ENCODE data around the gene LITAF.
A peak's percentile ranks its signal among the peaks of the same experiment; 100 is the strongest.
"Not testable (repeated sequence)": the region's sequence is repeated elsewhere in the genome, so short reads cannot be mapped to it uniquely, and the experiment has no call there.

Gene LITAF

DNA sequence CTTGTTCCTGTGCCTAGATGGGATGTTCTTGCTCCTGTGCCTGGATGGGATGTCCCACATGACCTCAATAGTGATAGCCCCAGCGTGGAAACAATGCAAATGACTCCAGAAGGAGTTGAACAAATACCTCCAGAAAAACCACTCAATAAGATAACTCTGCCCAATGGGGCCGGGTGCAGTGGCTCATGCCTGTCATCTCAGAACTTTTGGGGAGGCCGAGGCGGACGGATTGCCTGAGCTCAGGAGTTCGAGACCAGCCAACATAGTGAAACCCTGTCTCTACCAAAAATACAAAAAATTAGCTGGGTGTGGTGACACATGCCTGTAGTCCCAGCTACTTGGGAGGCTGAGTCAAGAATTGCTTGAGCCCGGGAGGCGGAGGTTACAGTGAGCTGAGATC, 15.2 kb upstream of the LITAF start:
- no peak overlapping the region for H3K4me3 ChIP-seq
- no peaks in the 10 kb centered on the region for H3K36me3 ChIP-seq (replicated peaks)
- no peak for DNase-seq (ENCODE audit: low spot score in 2 of 2)
- peaks cover 12% of the 10 kb centered on the region for H3K4me1 ChIP-seq
- in situ Hi-C loops (cut with MboI; ENCODE audit: low sequenced_read_pairs): no loop called here
- H3K9me3 ChIP-seq: no peaks in the 10 kb centered on the region
- H3K27me3 ChIP-seq (ENCODE audit: low read depth): no peaks in the 10 kb centered on the region

DNA sequence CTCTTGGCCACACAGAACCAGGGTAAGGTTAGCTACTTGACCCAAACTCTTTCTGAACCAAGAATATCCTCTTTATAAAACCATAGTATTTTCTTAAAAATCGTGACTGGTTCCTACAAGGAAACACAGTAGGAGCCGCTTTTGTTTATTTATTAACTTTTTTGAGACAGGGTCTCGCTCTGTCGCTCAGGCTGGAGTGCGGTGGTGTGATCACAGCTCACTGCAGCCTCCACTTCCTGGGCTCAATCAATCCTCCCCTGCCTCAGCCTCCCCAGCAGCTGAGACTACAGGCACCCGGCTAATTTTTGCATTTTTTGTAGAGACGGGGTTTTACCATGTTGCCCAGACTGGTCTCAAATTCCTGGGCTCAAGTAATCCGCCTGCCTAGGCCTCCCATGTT, 14.7 kb upstream of the LITAF start:
- H3K4me1 ChIP-seq: peaks cover 12% of the 10 kb centered on the region
- no peaks in the 10 kb centered on the region for H3K27me3 ChIP-seq (ENCODE audit: low read depth)
- H3K36me3 ChIP-seq (replicated peaks): no peaks in the 10 kb centered on the region
- in situ Hi-C loops (cut with MboI; ENCODE audit: low sequenced_read_pairs): no loop called here
- no peak overlapping the region for H3K4me3 ChIP-seq
- no peaks in the 10 kb centered on the region for H3K9me3 ChIP-seq
- DNase-seq (ENCODE audit: low spot score in 2 of 2): no peak

DNA sequence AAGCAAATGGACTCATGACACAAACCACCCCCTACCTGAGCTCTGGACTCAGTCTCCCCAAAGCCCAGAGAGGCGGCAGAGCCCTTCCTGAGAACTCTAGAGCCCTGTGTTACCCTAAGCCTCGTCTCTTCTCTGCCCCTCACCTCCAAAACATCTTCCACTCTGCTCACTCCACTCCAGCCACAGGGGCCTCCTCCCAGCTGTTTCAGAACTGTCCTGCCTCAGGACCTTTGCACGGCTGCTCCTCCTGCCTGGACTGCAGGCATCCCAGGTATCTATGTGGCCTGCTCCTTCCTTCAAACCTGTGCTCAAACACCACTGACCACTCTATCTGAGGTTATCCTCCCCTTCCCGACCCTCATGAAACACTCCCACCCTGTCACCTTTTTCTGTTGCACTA, 12.9 kb upstream of the LITAF start:
- Histone ChIP-seq H3K36me3 (replicated peaks) (no peaks in the 10 kb centered on the region), H3K27me3 (ENCODE audit: low read depth) (no peaks in the 10 kb centered on the region), H3K9me3 (no peaks in the 10 kb centered on the region), H3K4me3 (no peak overlapping the region), H3K4me1 (peaks cover 12% of the 10 kb centered on the region)
- DNase-seq (ENCODE audit: low spot score in 2 of 2): no peak
- in situ Hi-C loops (cut with MboI; ENCODE audit: low sequenced_read_pairs): loop anchor here (10.0 kb wide), 1 partner anchor 65 kb away; no protein-coding TSS in a partner anchor

DNA sequence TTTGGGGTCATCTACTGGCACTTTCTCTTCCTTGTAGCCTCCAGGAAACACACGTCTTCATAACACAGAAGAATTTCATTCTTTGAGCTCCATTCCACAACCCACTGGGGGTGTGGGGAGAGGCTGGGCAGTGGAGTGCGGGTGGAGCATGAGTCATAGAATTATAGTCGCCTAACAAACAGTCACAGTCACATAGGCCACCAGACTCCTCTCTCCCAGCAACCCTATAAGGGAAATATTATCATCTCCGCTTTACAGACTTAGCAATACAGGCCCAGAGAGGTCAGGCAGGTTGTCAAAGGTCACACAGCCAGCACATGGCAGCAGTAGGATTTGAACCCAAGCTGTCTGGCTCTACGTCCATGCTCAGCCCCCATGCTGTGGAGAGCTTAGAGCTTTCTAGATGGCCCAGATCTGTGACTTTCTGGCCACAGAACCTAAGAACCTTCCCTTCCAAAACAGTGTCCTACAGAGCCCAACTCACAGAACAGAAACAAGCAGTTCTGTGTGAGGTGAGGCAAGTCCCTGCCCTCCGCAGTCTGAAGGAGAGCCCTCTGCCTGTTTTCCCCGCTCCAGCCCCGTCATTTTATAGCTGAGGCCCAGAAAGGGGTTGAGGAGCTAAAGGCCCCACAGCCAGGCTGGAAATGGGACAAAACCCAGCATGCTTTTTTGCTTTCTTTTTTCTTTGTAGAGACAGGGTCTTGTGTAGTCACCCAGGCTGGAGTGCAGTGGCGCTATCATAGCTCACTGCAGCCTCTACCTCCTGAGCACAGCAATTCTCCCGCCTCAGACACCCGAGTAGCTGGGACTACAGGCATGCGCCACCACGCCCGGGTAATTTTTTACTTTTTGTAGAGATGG, 10.7 kb upstream of the LITAF start:
- Histone ChIP-seq H3K4me1 (peaks cover 2% of the 10 kb centered on the region; the same call in 1 of the 2 replicates), H3K4me3 (no peak overlapping the region), H3K36me3 (replicated peaks) (no peaks in the 10 kb centered on the region), H3K27me3 (ENCODE audit: low read depth) (no peaks in the 10 kb centered on the region), H3K9me3 (no peaks in the 10 kb centered on the region)
- in situ Hi-C loops (cut with MboI; ENCODE audit: low sequenced_read_pairs): loop anchor here (10.0 kb wide), 1 partner anchor 63 kb away; no protein-coding TSS in a partner anchor
- no peak for DNase-seq (ENCODE audit: low spot score in 2 of 2)

DNA sequence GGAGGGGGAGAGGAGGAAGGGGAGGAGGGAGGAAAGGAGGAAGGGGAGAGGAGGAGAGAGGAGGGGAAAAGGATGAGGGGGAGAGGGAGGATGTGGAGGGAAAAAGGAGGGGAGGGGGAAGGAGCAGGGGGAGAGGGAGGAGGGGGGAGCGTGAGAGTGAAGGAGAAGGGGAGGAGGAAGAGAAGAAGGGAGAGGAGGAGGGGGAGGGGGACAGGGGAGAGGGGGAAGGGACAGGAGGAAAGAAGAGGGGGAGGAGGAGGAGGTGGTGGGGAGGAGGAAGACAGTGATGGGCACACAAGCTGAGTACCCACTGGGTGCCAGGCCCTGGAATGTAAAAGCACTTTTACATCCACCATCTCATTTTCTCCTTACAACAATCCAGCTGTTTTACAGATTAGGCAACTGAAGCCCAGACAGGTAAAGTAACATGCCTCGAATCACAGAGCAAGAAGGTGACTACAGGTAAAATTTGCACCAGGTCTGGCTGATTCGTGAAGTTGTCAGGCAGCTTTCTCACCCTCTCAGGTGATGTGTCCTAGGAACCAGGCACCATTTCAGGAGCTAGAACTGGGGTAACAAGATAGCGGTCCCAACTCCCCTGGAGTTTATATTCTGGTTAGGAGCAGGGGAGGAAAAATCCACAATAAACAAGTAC, 10.0 kb upstream of the LITAF start:
- peaks cover 2% of the 10 kb centered on the region; the same call in 1 of the 2 replicates for H3K4me1 ChIP-seq

DNA sequence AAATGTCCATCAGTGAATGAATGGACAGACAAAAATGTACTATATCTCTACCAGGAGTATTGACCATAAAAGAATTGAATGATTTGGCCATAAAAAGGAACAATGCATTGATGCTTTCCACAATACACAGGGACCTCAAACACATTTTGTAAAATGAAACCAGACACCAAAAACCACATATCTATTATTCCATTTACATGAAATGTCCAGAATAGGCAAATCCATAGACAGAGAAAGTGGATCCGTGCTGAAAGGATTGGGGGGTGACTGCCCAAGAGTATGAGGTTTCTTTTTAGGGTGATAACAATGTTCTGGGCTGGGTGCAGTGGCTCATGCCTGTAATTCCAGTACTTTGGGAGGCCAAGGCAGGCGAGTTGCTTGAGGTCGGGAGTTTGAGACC, 6.9 kb upstream of the LITAF start:
- Histone ChIP-seq H3K4me1 (peaks cover 2% of the 10 kb centered on the region; the same call in 1 of the 2 replicates), H3K27me3 (ENCODE audit: low read depth) (no peaks in the 10 kb centered on the region), H3K36me3 (replicated peaks) (no peaks in the 10 kb centered on the region), H3K9me3 (no peaks in the 10 kb centered on the region), H3K4me3 (no peak overlapping the region)
- in situ Hi-C loops (cut with MboI; ENCODE audit: low sequenced_read_pairs): loop anchor here (10.0 kb wide), 1 partner anchor 59 kb away; no protein-coding TSS in a partner anchor
- DNase-seq (ENCODE audit: low spot score in 2 of 2): no peak

More for the DNA sequence above, 10.0 kb upstream of the LITAF start:
- H3K9me3 ChIP-seq: no peaks in the 10 kb centered on the region
- in situ Hi-C loops (cut with MboI; ENCODE audit: low sequenced_read_pairs): loop anchor here (10.0 kb wide), 1 partner anchor 62 kb away; no protein-coding TSS in a partner anchor
- no peaks in the 10 kb centered on the region for H3K36me3 ChIP-seq (replicated peaks)
- no peaks in the 10 kb centered on the region for H3K27me3 ChIP-seq (ENCODE audit: low read depth)
- no peak overlapping the region for H3K4me3 ChIP-seq
- DNase-seq (ENCODE audit: low spot score in 2 of 2): no peak

DNA sequence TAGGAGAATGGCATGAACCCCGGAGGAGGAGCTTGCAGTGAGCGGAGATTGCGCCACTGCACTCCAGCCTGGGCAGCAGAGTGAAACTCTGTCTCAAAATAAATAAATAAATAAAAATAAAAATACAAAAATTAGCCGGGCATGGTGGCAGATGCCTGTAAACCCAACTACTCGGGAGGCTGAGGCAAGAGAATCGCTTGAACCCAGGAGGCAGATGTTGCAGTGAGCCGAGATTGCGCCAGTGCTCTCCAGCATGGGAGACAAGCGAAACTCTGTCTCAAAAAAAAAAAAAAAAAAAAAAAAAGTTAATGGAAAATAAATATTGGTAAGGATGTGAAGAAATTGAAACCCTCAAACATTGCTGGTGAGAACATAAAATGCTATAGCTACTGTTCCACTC, 6.4 kb upstream of the LITAF start:
- in situ Hi-C loops (cut with MboI; ENCODE audit: low sequenced_read_pairs): loop anchor here (10.0 kb wide), 1 partner anchor 58 kb away; no protein-coding TSS in a partner anchor
- not testable (repeated sequence) for DNase-seq (ENCODE audit: low spot score in 2 of 2)

DNA sequence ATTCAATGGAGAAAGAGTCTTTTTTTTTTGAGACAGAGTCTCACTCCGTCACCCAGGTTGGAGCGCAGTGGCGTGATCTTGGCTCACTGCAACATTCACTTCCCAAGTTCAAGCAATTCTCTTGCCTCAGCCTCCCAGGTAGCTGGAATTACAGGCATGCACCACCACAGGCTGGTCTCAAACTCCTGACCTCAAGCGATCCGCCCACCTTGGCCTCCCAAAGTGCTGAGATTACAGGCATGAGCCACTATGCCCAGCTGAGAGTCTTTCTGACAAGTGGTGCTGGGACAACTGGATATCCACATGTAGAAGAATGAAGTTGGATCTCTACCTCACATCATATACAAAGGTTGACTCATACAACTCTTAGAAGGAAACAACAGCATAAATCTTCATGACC, 4.9 kb upstream of the LITAF start:
- not testable (repeated sequence) for H3K9me3 ChIP-seq; H3K27me3 ChIP-seq (ENCODE audit: low read depth); DNase-seq (ENCODE audit: low spot score in 2 of 2); H3K4me3 ChIP-seq; H3K36me3 ChIP-seq (replicated peaks); H3K4me1 ChIP-seq
- in situ Hi-C loops (cut with MboI; ENCODE audit: low sequenced_read_pairs): loop anchor here (10.0 kb wide), 1 partner anchor 57 kb away; no protein-coding TSS in a partner anchor

More for the DNA sequence above, 6.4 kb upstream of the LITAF start:
- H3K4me1 ChIP-seq; H3K9me3 ChIP-seq; H3K27me3 ChIP-seq (ENCODE audit: low read depth); H3K36me3 ChIP-seq (replicated peaks); H3K4me3 ChIP-seq: not testable (repeated sequence)

DNA sequence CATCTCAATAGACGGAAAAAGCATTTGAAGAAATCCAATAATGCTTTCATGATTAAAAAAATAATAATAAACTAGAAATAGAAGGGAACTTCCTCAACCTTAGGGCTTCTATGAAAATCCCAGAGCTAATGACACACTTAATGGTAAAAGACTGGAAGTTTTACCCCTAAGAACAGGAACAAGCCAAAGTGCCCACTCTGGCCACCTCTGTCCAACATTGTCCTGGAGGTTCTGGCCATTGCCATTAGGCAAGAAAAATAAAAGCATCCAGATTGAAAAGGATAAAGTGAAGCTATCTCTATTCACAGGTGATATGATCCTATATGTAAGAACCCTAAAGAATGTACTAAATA, 2.5 kb upstream of the LITAF start:
- no peaks in the 10 kb centered on the region for H3K27me3 ChIP-seq (ENCODE audit: low read depth)
- H3K4me3 ChIP-seq: no peak overlapping the region
- in situ Hi-C loops (cut with MboI; ENCODE audit: low sequenced_read_pairs): no loop called here
- peaks cover 7% of the 10 kb centered on the region for H3K4me1 ChIP-seq
- no peak for DNase-seq (ENCODE audit: low spot score in 2 of 2)
- H3K36me3 ChIP-seq (replicated peaks): no peaks in the 10 kb centered on the region
- no peaks in the 10 kb centered on the region for H3K9me3 ChIP-seq

DNA sequence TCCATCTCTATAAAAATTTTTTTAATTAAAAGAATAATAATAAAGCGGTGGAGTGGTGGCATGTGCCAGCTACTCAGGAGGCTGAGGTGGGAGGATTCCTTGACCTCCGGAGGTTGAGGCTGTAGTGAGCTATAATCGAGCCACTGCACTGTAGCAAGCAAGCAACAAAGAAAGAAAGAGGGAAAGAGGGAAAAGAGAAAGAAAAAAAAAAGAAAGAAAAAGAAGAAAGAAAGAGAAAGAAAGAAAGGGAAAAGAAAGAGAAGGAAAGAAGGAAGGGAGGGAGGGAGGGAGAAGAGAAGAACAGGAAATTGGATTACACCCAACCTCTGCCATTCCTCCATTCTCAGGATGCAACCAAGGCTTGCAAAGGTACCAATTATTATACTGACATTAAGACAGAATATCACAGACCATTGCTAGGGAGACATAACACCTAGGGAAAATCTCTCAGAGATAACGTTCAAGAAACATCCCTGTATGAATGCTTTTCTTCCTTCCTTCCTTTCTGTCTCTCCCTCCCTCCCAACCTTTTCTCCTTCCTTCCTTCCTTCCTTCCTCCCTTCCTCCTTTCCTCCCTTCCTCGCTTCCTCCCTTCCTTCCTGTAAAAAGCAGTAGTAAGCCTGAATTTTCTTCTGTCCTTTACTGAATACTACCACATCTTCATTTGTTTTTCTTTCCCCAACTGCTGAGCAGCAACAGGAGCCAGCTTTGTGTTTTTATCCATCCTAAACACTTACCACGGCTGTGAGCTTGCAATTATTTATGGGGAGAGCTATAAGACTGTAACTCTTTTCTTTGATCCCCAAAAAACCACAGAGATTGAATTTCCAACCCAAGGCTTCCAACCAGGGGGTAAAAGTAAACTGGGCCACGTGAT, 1.8 kb upstream of the LITAF start:
- in situ Hi-C loops (cut with MboI; ENCODE audit: low sequenced_read_pairs): no loop called here
- no peak overlapping the region for H3K4me3 ChIP-seq
- H3K9me3 ChIP-seq: no peaks in the 10 kb centered on the region
- DNase-seq (ENCODE audit: low spot score in 2 of 2): no peak
- peaks cover 8% of the 10 kb centered on the region for H3K4me1 ChIP-seq
- no peaks in the 10 kb centered on the region for H3K36me3 ChIP-seq (replicated peaks)
- no peaks in the 10 kb centered on the region for H3K27me3 ChIP-seq (ENCODE audit: low read depth)

DNA sequence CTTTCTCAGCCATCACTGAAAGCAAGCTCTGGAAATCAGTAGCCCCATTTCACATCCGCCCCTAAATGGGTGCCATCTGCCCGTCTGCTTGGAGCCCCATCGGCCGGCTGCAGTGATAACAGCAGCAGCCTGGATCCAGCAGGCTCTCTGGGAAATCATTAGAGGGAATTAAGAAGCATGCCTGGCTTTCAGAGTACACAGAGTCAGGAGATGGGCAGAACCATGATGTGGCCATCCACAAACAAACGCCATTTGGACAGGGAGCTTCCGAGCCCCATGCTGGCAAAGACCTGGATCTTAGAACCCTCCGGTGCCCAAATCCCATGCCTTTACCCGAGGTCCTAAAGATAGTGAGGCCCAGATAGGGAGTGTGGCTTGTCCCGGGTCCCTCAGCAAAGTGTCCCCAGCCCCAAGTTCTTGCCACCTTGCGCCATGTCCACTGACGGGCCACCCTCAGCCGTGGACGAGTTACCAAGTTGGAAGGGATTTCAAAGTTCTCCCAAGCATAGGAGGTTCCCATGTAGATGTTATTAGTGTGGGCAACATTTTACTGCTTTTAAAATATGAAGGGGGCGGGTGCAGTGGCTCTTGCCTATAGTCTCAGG, 1.0 kb upstream of the LITAF start:
- DNase-seq (ENCODE audit: low spot score in 2 of 2): no peak
- H3K9me3 ChIP-seq: no peaks in the 10 kb centered on the region
- H3K27me3 ChIP-seq (ENCODE audit: low read depth): no peaks in the 10 kb centered on the region
- H3K36me3 ChIP-seq (replicated peaks): no peaks in the 10 kb centered on the region
- in situ Hi-C loops (cut with MboI; ENCODE audit: low sequenced_read_pairs): no loop called here
- peaks cover 14% of the 10 kb centered on the region for H3K4me1 ChIP-seq
- peak overlapping the region; percentile 47 for H3K4me3 ChIP-seq

DNA sequence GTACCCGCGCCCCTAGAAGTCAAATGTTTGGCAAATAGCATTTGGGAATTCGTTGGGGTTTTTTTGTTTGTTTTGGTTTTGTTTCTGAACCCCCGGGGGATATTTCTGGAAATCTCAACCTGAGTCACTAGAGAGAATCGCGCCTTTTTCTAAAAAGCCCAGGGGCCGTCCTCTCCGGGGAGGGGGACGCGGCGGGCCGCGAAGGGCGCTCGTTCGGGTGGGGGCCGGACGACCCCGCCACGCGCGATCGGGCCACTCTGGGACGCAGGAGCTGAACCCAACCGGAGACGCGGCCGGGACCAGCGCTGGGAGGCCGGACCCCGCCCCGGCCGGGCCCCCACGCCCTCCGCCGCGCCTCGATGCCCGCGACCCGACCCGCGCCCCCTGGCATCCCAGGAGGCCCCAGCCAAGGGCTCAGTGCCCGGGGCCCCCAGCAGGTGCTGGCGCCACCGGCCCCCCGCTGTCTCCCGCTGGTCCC, 302 bp downstream of the LITAF start:
- Histone ChIP-seq H3K9me3 (no peaks in the 10 kb centered on the region), H3K4me1 (peaks cover 24% of the 10 kb centered on the region), H3K36me3 (replicated peaks) (no peaks in the 10 kb centered on the region), H3K4me3 (peak overlapping the region; percentile 34), H3K27me3 (ENCODE audit: low read depth) (no peaks in the 10 kb centered on the region)
- in situ Hi-C loops (cut with MboI; ENCODE audit: low sequenced_read_pairs): no loop called here
- no peak for DNase-seq (ENCODE audit: low spot score in 2 of 2)
